ENCODE data around the gene S100B. TPM values are rescaled to one million over a fixed set of nuclear protein-coding genes. Genes with fewer than 3 reads are reported as not detected.

S100B gene
- total and polyA plus RNA-seq, 9 of the 15 experiments (the other 6 are each of a cell fraction or from before 2014, with no cell fraction given): not detected

DNA sequence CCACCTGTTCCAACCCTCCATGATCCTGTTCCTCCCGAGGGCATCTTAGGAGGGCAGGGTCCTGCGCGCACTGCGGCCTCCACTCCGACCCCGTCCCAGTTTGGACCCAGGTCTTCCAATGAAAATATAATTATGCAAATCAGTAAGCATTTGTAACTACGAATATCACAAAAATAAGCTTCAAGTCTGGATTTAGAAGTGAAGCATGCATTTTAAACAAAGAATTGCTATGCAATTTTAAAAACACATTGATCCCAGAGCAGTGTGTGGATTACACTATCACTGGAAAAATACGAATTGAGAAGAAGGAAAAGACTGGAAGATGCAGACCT is 31.3 kb upstream of the S100B start (continued):
- no peak for TF ChIP-seq CLOCK (CRISPR knock-in tag; IDR thresholded peaks at IDR 0.05; ENCODE audit: borderline replicate concordance)
- no peak for TF ChIP-seq CBX2 (IDR thresholded peaks at IDR 0.05; ENCODE audit: insufficient read depth, low read length, poor library complexity, severe bottlenecking)
- no peak for TF ChIP-seq HNRNPK (IDR thresholded peaks at IDR 0.05; ENCODE audit: low read depth, low read length, poor library complexity, severe bottlenecking)
- no peak for TF ChIP-seq FOS (IDR thresholded peaks at IDR 0.05; ENCODE audit: extremely low read depth, insufficient read length)
- TF ChIP-seq CHAMP1 (IDR thresholded peaks at IDR 0.05): no peak
- TF ChIP-seq THAP12 (CRISPR knock-in tag; IDR thresholded peaks at IDR 0.05): no peak
- TF ChIP-seq EZH2 (IDR thresholded peaks at IDR 0.05; ENCODE audit: borderline replicate concordance, low read depth, low read length): no peak
- TF ChIP-seq, protein P1, sequence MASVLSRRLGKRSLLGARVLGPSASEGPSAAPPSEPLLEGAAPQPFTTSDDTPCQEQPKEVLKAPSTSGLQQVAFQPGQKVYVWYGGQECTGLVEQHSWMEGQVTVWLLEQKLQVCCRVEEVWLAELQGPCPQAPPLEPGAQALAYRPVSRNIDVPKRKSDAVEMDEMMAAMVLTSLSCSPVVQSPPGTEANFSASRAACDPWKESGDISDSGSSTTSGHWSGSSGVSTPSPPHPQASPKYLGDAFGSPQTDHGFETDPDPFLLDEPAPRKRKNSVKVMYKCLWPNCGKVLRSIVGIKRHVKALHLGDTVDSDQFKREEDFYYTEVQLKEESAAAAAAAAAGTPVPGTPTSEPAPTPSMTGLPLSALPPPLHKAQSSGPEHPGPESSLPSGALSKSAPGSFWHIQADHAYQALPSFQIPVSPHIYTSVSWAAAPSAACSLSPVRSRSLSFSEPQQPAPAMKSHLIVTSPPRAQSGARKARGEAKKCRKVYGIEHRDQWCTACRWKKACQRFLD (CRISPR knock-in tag; IDR thresholded peaks at IDR 0.05): no peak
- peak; percentile 10; the same call in 1 of the 2 replicates for TF ChIP-seq KLF1 (tag; IDR thresholded peaks at IDR 0.05)
- TF ChIP-seq OTX1 (CRISPR knock-in tag; IDR thresholded peaks at IDR 0.05): no peak
- TF ChIP-seq POU5F1 (IDR thresholded peaks at IDR 0.05; ENCODE audit: borderline replicate concordance, low read depth, low read length, partially characterized antibody): no peak
- TF ChIP-seq, protein P2, sequence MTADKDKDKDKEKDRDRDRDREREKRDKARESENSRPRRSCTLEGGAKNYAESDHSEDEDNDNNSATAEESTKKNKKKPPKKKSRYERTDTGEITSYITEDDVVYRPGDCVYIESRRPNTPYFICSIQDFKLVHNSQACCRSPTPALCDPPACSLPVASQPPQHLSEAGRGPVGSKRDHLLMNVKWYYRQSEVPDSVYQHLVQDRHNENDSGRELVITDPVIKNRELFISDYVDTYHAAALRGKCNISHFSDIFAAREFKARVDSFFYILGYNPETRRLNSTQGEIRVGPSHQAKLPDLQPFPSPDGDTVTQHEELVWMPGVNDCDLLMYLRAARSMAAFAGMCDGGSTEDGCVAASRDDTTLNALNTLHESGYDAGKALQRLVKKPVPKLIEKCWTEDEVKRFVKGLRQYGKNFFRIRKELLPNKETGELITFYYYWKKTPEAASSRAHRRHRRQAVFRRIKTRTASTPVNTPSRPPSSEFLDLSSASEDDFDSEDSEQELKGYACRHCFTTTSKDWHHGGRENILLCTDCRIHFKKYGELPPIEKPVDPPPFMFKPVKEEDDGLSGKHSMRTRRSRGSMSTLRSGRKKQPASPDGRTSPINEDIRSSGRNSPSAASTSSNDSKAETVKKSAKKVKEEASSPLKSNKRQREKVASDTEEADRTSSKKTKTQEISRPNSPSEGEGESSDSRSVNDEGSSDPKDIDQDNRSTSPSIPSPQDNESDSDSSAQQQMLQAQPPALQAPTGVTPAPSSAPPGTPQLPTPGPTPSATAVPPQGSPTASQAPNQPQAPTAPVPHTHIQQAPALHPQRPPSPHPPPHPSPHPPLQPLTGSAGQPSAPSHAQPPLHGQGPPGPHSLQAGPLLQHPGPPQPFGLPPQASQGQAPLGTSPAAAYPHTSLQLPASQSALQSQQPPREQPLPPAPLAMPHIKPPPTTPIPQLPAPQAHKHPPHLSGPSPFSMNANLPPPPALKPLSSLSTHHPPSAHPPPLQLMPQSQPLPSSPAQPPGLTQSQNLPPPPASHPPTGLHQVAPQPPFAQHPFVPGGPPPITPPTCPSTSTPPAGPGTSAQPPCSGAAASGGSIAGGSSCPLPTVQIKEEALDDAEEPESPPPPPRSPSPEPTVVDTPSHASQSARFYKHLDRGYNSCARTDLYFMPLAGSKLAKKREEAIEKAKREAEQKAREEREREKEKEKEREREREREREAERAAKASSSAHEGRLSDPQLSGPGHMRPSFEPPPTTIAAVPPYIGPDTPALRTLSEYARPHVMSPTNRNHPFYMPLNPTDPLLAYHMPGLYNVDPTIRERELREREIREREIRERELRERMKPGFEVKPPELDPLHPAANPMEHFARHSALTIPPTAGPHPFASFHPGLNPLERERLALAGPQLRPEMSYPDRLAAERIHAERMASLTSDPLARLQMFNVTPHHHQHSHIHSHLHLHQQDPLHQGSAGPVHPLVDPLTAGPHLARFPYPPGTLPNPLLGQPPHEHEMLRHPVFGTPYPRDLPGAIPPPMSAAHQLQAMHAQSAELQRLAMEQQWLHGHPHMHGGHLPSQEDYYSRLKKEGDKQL (CRISPR knock-in tag; IDR thresholded peaks at IDR 0.05; ENCODE audit: borderline replicate concordance): no peak
- no peak for TF ChIP-seq ZNF668 (CRISPR knock-in tag; IDR thresholded peaks at IDR 0.05)

Data from K562 (cell line).